CD8-positive, alpha-beta memory T cell (primary cell): Measurements from ENCODE around the gene TMEM88. TPM values are rescaled to one million over a fixed set of nuclear protein-coding genes. Genes with fewer than 3 reads are reported as not detected.

Source experiments
- CTCF ChIA-PET: fragments of 350-600 bp; sonication (Branson Sonifier 250); formaldehyde crosslinking; loops from one replicate; lab custom pipeline; 2021; ENCODE audit warnings: antibody characterized with exemption; lab: Charles Lee
- POLR2A ChIA-PET: fragments of 350-600 bp; sonication (Branson Sonifier 250); formaldehyde crosslinking; loops from one replicate; lab custom pipeline; 2021; ENCODE audit warnings: antibody characterized with exemption; lab: Charles Lee
- DNase-seq, 5 donors: peaks; one replicate each; pipeline versions ENCODE4 v3.0.0 to v3.0.0-alpha.2; 2020 to 2022; ENCODE audit warnings: mixed read lengths in 1 of 5
- H3K27ac ChIP-seq: one replicate; pipeline ENCODE4 v1.7.0; 2013; ENCODE audit warnings: low read depth, mild to moderate bottlenecking, low read length, moderate library complexity
- H3K27me3 ChIP-seq: 2 replicates; pipeline ENCODE4 v1.7.0; 2013; ENCODE audit warnings: low read length, mild to moderate bottlenecking; ENCODE audit not compliant: insufficient read depth, poor library complexity, severe bottlenecking
- H3K36me3 ChIP-seq: 2 replicates; pipeline ENCODE4 v1.7.0; 2013; ENCODE audit warnings: mild to moderate bottlenecking, low read length, moderate library complexity; ENCODE audit not compliant: insufficient read depth
- H3K4me1 ChIP-seq: 2 replicates; pipeline ENCODE4 v1.7.0; 2013; ENCODE audit warnings: mild to moderate bottlenecking, low read length, moderate library complexity; ENCODE audit not compliant: insufficient read depth
- H3K4me3 ChIP-seq: 2 replicates; pipeline ENCODE4 v1.7.0; 2013; ENCODE audit warnings: mild to moderate bottlenecking, low read length
- H3K9me3 ChIP-seq: 2 replicates; pipeline ENCODE4 v1.7.0; 2013; ENCODE audit warnings: mild to moderate bottlenecking, low read length
- H3K27ac Mint-ChIP-seq, 8 donors: one replicate each; pipeline ENCODE4 v1.8.0; 2020 to 2021; ENCODE audit warnings: mixed read lengths in 8 of 8, mild to moderate bottlenecking in 6 of 8, inconsistent platforms in 3 of 8, moderate library complexity in 3 of 8
- H3K27me3 Mint-ChIP-seq, 2 donors: one replicate each; pipeline ENCODE4 v1.8.0; 2020 to 2021; ENCODE audit warnings: mixed read lengths in 2 of 2, mild to moderate bottlenecking in 1 of 2, moderate library complexity in 1 of 2
- H3K36me3 Mint-ChIP-seq, 3 donors: one replicate each; pipeline ENCODE4 v1.8.0; 2020 to 2021; ENCODE audit warnings: mixed read lengths in 3 of 3, inconsistent platforms in 1 of 3, mild to moderate bottlenecking in 1 of 3
- H3K4me1 Mint-ChIP-seq, 3 donors: one replicate each; pipeline ENCODE4 v1.8.0; 2020 to 2021; ENCODE audit warnings: mixed read lengths in 3 of 3, inconsistent platforms in 1 of 3, mild to moderate bottlenecking in 1 of 3
- H3K4me3 Mint-ChIP-seq, 7 donors: one replicate each; pipeline ENCODE4 v1.8.0; 2020 to 2021; ENCODE audit warnings: mixed read lengths in 7 of 7, mild to moderate bottlenecking in 6 of 7, moderate library complexity in 4 of 7, inconsistent platforms in 2 of 7
- H3K9me3 Mint-ChIP-seq, 5 donors: one replicate each; pipeline ENCODE4 v1.8.0; 2020 to 2022; ENCODE audit warnings: mixed read lengths in 5 of 5, mild to moderate bottlenecking in 3 of 5, moderate library complexity in 2 of 5, inconsistent platforms in 1 of 5
- polyA plus RNA-seq: library from polyadenylated mRNA; unstranded; fragments of 300-500 nt; fragmentation: Illumina TruSeq; gene quantifications from one replicate; pipeline ENCODE4 v1.2.3, GENCODE V29; 2021
- total RNA-seq, 2 experiments: library from RNA; stranded (reverse); gene quantifications; one replicate each; pipeline ENCODE4 v1.2.3, GENCODE V29; 2021

Gene TMEM88
- total and polyA plus RNA-seq, 3 experiments from 2014 or later = 5.3 to 5.5 TPM; not detected in 1

- Mint-ChIP-seq H3K27me3 (no peaks in the 10 kb centered on the region), H3K36me3 (no peaks in the 10 kb centered on the region), H3K4me3 (no peak overlapping the region), H3K27ac (peak overlapping the region in 1 of 8 donors; percentile 80), H3K4me1 (no peaks in the 10 kb centered on the region), H3K9me3 (no peaks in the 10 kb centered on the region)
- no peaks in the 10 kb centered on the region for H3K27me3 ChIP-seq
- no peaks in the 10 kb centered on the region for H3K9me3 ChIP-seq
- DNase-seq = no peak
- no peaks in the 10 kb centered on the region for H3K36me3 ChIP-seq
- H3K27ac ChIP-seq = no peak overlapping the region
- ChIA-PET POLR2A (no interaction called here), CTCF (interaction anchor here (1.2 kb wide), 2 partner anchors 45 to 173 kb away, joined by 3 to 5 read pairs; no protein-coding TSS in a partner anchor)
- H3K4me3 ChIP-seq = no peak overlapping the region
- H3K4me1 ChIP-seq = no peaks in the 10 kb centered on the region
Measured at GRCh38 chr17:7816926-7817642, 37.8 kb upstream of the TMEM88 start.

GRCh38 chr17:7817643-7817964 lies 37.3 kb upstream of the TMEM88 start:
- Histone ChIP-seq H3K9me3 (no peaks in the 10 kb centered on the region), H3K4me3 (no peak overlapping the region), H3K27me3 (no peaks in the 10 kb centered on the region), H3K4me1 (no peaks in the 10 kb centered on the region), H3K27ac (no peak overlapping the region), H3K36me3 (no peaks in the 10 kb centered on the region)
- H3K36me3 Mint-ChIP-seq = no peaks in the 10 kb centered on the region
- no peak overlapping the region for H3K4me3 Mint-ChIP-seq
- H3K4me1 Mint-ChIP-seq = no peaks in the 10 kb centered on the region
- H3K27me3 Mint-ChIP-seq = peaks cover 0 to 1% of the 10 kb centered on the region in 2 donors
- POLR2A ChIA-PET = no interaction called here
- no peak for DNase-seq
- no peaks in the 10 kb centered on the region for H3K9me3 Mint-ChIP-seq
- CTCF ChIA-PET = interaction anchor here (1.8 to 2.7 kb wide), 2 partner anchors 34 to 172 kb away, joined by 7 to 9 read pairs; no protein-coding TSS in a partner anchor
- H3K27ac Mint-ChIP-seq = no peak overlapping the region

GRCh38 chr17:7818026-7818425 lies 36.8 kb upstream of the TMEM88 start:
- H3K4me3 Mint-ChIP-seq = no peak overlapping the region
- Histone ChIP-seq H3K36me3 (no peaks in the 10 kb centered on the region), H3K27ac (no peak overlapping the region), H3K9me3 (no peaks in the 10 kb centered on the region), H3K4me1 (no peaks in the 10 kb centered on the region), H3K4me3 (no peak overlapping the region), H3K27me3 (no peaks in the 10 kb centered on the region)
- no peaks in the 10 kb centered on the region for H3K4me1 Mint-ChIP-seq
- no peak overlapping the region for H3K27ac Mint-ChIP-seq
- POLR2A ChIA-PET = no interaction called here
- DNase-seq = no peak
- CTCF ChIA-PET = interaction anchor here (1.3 to 2.7 kb wide), 4 partner anchors 17 to 239 kb away, joined by 3 to 9 read pairs (median 6); no protein-coding TSS in a partner anchor
- no peaks in the 10 kb centered on the region for H3K9me3 Mint-ChIP-seq
- H3K36me3 Mint-ChIP-seq = no peaks in the 10 kb centered on the region
- peaks cover 0 to 1% of the 10 kb centered on the region in 2 donors for H3K27me3 Mint-ChIP-seq

- no peak for DNase-seq
- Mint-ChIP-seq H3K4me1 (no peaks in the 10 kb centered on the region), H3K27me3 (peaks cover 0 to 1% of the 10 kb centered on the region in 2 donors), H3K36me3 (no peaks in the 10 kb centered on the region), H3K4me3 (no peak overlapping the region), H3K9me3 (no peaks in the 10 kb centered on the region), H3K27ac (no peak overlapping the region)
- no peak overlapping the region for H3K27ac ChIP-seq
- no peak overlapping the region for H3K4me3 ChIP-seq
- H3K36me3 ChIP-seq = no peaks in the 10 kb centered on the region
- ChIA-PET POLR2A (no interaction called here), CTCF (interaction anchor here (0.5 to 2.7 kb wide), 5 partner anchors 16 to 238 kb away, joined by 3 to 9 read pairs (median 6); no protein-coding TSS in a partner anchor)
- no peaks in the 10 kb centered on the region for H3K27me3 ChIP-seq
- H3K9me3 ChIP-seq = no peaks in the 10 kb centered on the region
- H3K4me1 ChIP-seq = no peaks in the 10 kb centered on the region
Measured at GRCh38 chr17:7818746-7819645, 35.9 kb upstream of the TMEM88 start.

- Histone ChIP-seq H3K4me1 (no peaks in the 10 kb centered on the region), H3K9me3 (no peaks in the 10 kb centered on the region), H3K4me3 (no peak overlapping the region), H3K27ac (no peak overlapping the region), H3K36me3 (no peaks in the 10 kb centered on the region), H3K27me3 (no peaks in the 10 kb centered on the region)
- Mint-ChIP-seq H3K36me3 (no peaks in the 10 kb centered on the region), H3K4me3 (no peak overlapping the region), H3K27ac (no peak overlapping the region), H3K4me1 (no peaks in the 10 kb centered on the region), H3K9me3 (no peaks in the 10 kb centered on the region), H3K27me3 (peaks cover 0 to 1% of the 10 kb centered on the region in 2 donors)
- POLR2A ChIA-PET = no interaction called here
- no peak for DNase-seq
- CTCF ChIA-PET = interaction anchor here (0.9 to 2.7 kb wide), 3 partner anchors 11 to 170 kb away, joined by 3 to 9 read pairs (median 7); no protein-coding TSS in a partner anchor
Measured at GRCh38 chr17:7820231-7820630, 34.6 kb upstream of the TMEM88 start.

GRCh38 chr17:7822126-7822525 lies 32.7 kb upstream of the TMEM88 start:
- POLR2A ChIA-PET = no interaction called here

GRCh38 chr17:7823581-7824001 lies 31.3 kb upstream of the TMEM88 start:
- Mint-ChIP-seq H3K27ac (peak overlapping the region in 1 of 8 donors; percentile 12), H3K4me3 (peak overlapping the region in 1 of 7 donors; percentile 40), H3K36me3 (no peaks in the 10 kb centered on the region), H3K27me3 (peaks cover 0 to 3% of the 10 kb centered on the region in 2 donors), H3K4me1 (no peaks in the 10 kb centered on the region), H3K9me3 (no peaks in the 10 kb centered on the region)
- H3K36me3 ChIP-seq = no peaks in the 10 kb centered on the region
- H3K4me3 ChIP-seq = no peak overlapping the region
- CTCF ChIA-PET = interaction anchor here (0.7 to 2.5 kb wide), 11 partner anchors 10 to 166 kb away, joined by 3 to 9 read pairs (median 5); partner anchors contain the start of genes CYB5D1 and NAA38
- no peaks in the 10 kb centered on the region for H3K27me3 ChIP-seq
- no peaks in the 10 kb centered on the region for H3K4me1 ChIP-seq
- H3K27ac ChIP-seq = no peak overlapping the region
- POLR2A ChIA-PET = no interaction called here
- H3K9me3 ChIP-seq = no peaks in the 10 kb centered on the region
- no peak for DNase-seq

More at GRCh38 chr17:7822126-7822525, 32.7 kb upstream of the TMEM88 start:
- no peak for DNase-seq
- Histone ChIP-seq H3K36me3 (no peaks in the 10 kb centered on the region), H3K9me3 (no peaks in the 10 kb centered on the region), H3K27ac (no peak overlapping the region), H3K4me3 (no peak overlapping the region), H3K27me3 (no peaks in the 10 kb centered on the region), H3K4me1 (no peaks in the 10 kb centered on the region)
- CTCF ChIA-PET = interaction anchor here (1.1 to 2.5 kb wide), 5 partner anchors 11 to 38 kb away, joined by 3 to 9 read pairs (median 8); partner anchors contain the start of genes CYB5D1 and NAA38
- Mint-ChIP-seq H3K4me1 (no peaks in the 10 kb centered on the region), H3K27me3 (peaks cover 0 to 3% of the 10 kb centered on the region in 2 donors), H3K27ac (no peak overlapping the region), H3K4me3 (no peak overlapping the region), H3K9me3 (no peaks in the 10 kb centered on the region), H3K36me3 (no peaks in the 10 kb centered on the region)
